Measurements from ENCODE around the gene TUNAR.

TUNAR gene

DNA sequence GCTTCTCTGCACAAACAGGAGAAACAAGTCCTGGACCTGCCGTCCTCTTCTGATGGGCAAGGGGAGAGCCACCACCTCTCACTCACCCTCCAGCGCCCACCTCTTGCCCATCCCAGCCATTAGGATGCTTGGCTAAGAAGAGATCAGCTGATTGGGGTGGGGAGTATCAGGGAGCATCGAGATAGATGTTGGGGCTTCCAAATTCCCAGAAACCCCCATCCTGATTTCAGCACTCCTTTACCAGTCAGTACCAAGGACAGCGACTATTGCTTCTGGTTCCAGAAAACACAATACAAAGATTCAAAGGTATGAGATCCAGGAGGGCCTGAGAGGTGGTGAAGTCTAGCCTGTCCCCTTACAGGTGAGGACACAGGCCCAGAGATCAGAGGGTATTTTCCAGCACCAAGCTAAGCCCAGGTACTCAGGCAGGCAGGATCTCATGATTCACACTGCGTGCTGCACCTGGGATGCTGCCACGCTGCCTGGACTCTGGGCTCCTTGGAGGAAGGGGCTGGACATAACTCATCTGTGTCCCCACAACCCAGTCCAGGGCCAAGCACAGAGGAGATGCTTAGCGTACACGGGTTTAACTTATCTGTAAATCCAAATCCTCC is 76.6 kb downstream of the TUNAR start:
- TF ChIP-seq, protein P1, sequence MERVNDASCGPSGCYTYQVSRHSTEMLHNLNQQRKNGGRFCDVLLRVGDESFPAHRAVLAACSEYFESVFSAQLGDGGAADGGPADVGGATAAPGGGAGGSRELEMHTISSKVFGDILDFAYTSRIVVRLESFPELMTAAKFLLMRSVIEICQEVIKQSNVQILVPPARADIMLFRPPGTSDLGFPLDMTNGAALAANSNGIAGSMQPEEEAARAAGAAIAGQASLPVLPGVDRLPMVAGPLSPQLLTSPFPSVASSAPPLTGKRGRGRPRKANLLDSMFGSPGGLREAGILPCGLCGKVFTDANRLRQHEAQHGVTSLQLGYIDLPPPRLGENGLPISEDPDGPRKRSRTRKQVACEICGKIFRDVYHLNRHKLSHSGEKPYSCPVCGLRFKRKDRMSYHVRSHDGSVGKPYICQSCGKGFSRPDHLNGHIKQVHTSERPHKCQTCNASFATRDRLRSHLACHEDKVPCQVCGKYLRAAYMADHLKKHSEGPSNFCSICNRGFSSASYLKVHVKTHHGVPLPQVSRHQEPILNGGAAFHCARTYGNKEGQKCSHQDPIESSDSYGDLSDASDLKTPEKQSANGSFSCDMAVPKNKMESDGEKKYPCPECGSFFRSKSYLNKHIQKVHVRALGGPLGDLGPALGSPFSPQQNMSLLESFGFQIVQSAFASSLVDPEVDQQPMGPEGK (CRISPR knock-in tag; IDR thresholded peaks at IDR 0.05; ENCODE audit: borderline replicate concordance) = no peak
- TF ChIP-seq BACH2 (CRISPR knock-in tag; IDR thresholded peaks at IDR 0.05; ENCODE audit: borderline replicate concordance) = no peak
- TF ChIP-seq PPARA (CRISPR knock-in tag; IDR thresholded peaks at IDR 0.05; ENCODE audit: borderline replicate concordance) = no peak
- TF ChIP-seq TCF4 (CRISPR knock-in tag; IDR thresholded peaks at IDR 0.05; ENCODE audit: borderline replicate concordance) = no peak
- no peak for TF ChIP-seq ZFP3 (CRISPR knock-in tag; IDR thresholded peaks at IDR 0.05)
- no peak for TF ChIP-seq ZNF8 (CRISPR knock-in tag; IDR thresholded peaks at IDR 0.05)
- no peak for TF ChIP-seq OSR1 (CRISPR knock-in tag; IDR thresholded peaks at IDR 0.05)
- TF ChIP-seq, protein P2, sequence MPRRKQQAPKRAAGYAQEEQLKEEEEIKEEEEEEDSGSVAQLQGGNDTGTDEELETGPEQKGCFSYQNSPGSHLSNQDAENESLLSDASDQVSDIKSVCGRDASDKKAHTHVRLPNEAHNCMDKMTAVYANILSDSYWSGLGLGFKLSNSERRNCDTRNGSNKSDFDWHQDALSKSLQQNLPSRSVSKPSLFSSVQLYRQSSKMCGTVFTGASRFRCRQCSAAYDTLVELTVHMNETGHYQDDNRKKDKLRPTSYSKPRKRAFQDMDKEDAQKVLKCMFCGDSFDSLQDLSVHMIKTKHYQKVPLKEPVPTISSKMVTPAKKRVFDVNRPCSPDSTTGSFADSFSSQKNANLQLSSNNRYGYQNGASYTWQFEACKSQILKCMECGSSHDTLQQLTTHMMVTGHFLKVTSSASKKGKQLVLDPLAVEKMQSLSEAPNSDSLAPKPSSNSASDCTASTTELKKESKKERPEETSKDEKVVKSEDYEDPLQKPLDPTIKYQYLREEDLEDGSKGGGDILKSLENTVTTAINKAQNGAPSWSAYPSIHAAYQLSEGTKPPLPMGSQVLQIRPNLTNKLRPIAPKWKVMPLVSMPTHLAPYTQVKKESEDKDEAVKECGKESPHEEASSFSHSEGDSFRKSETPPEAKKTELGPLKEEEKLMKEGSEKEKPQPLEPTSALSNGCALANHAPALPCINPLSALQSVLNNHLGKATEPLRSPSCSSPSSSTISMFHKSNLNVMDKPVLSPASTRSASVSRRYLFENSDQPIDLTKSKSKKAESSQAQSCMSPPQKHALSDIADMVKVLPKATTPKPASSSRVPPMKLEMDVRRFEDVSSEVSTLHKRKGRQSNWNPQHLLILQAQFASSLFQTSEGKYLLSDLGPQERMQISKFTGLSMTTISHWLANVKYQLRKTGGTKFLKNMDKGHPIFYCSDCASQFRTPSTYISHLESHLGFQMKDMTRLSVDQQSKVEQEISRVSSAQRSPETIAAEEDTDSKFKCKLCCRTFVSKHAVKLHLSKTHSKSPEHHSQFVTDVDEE (CRISPR knock-in tag; IDR thresholded peaks at IDR 0.05) = no peak
- TF ChIP-seq ISL1 (CRISPR knock-in tag; IDR thresholded peaks at IDR 0.05) = no peak
- TF ChIP-seq, protein P3, sequence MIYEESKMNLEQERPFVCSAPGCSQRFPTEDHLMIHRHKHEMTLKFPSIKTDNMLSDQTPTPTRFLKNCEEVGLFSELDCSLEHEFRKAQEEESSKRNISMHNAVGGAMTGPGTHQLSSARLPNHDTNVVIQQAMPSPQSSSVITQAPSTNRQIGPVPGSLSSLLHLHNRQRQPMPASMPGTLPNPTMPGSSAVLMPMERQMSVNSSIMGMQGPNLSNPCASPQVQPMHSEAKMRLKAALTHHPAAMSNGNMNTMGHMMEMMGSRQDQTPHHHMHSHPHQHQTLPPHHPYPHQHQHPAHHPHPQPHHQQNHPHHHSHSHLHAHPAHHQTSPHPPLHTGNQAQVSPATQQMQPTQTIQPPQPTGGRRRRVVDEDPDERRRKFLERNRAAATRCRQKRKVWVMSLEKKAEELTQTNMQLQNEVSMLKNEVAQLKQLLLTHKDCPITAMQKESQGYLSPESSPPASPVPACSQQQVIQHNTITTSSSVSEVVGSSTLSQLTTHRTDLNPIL (CRISPR knock-in tag; IDR thresholded peaks at IDR 0.05; ENCODE audit: low read depth) = no peak
- TF ChIP-seq ZNF70 (CRISPR knock-in tag; IDR thresholded peaks at IDR 0.05) = no peak
- TF ChIP-seq, protein P4, sequence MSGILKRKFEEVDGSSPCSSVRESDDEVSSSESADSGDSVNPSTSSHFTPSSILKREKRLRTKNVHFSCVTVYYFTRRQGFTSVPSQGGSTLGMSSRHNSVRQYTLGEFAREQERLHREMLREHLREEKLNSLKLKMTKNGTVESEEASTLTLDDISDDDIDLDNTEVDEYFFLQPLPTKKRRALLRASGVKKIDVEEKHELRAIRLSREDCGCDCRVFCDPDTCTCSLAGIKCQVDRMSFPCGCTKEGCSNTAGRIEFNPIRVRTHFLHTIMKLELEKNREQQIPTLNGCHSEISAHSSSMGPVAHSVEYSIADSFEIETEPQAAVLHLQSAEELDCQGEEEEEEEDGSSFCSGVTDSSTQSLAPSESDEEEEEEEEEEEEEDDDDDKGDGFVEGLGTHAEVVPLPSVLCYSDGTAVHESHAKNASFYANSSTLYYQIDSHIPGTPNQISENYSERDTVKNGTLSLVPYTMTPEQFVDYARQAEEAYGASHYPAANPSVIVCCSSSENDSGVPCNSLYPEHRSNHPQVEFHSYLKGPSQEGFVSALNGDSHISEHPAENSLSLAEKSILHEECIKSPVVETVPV (CRISPR knock-in tag; IDR thresholded peaks at IDR 0.05) = no peak
- no peak for TF ChIP-seq CSDC2 (CRISPR knock-in tag; IDR thresholded peaks at IDR 0.05)
- ATAC-seq = no peak

DNA sequence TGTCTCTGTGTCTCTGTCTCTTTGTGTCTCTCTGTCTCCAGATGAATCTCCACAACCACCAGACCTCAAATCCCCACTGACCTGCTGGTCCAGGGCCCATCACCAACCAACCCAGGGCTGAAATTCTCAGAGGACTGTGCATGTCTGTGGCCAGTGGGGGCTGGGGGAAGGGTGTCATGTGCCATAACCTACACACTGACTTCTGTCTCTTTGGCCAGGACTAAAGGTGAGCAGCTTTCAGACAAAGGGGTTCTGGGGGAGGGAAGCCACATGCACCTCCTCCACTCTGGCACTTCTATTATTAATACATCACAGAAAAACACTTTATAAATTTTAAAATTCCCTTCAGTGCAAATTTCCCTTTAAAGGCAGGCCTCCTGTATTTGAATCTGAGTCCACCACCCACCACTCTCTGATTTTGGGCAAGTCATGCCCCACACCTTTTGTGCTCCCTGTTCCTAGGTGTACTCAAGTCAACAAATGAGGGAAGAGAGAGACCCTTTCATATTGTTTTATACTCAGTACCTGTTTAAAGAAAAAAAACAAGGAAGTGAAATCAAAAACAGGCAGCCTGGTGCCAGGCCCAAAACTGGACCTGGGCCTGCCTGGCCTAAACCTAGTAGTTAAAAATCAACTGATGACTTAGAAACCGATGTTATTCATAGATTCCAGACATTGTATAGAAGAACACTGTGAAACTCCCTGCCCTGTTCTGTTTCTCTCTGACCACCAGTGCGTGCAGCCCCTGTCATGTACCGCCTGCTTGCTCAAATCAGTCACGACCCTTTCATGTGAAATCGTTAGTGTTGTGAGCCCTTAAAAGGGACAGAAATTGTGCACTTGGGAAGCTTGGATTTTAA is 80.2 kb downstream of the TUNAR start:
- ATAC-seq = no peak
- TF ChIP-seq TOX (CRISPR knock-in tag; IDR thresholded peaks at IDR 0.05; ENCODE audit: borderline replicate concordance) (no peak), CSDC2 (CRISPR knock-in tag; IDR thresholded peaks at IDR 0.05) (no peak), ZFP30 (CRISPR knock-in tag; IDR thresholded peaks at IDR 0.05) (no peak), ZC3H10 (CRISPR knock-in tag; IDR thresholded peaks at IDR 0.05) (no peak), ZNF70 (CRISPR knock-in tag; IDR thresholded peaks at IDR 0.05) (no peak), TCF4 (CRISPR knock-in tag; IDR thresholded peaks at IDR 0.05; ENCODE audit: borderline replicate concordance) (no peak), ARNTL (CRISPR knock-in tag; IDR thresholded peaks at IDR 0.05; ENCODE audit: borderline replicate concordance, low read depth) (no peak), ZFP3 (CRISPR knock-in tag; IDR thresholded peaks at IDR 0.05) (no peak), BACH2 (CRISPR knock-in tag; IDR thresholded peaks at IDR 0.05; ENCODE audit: borderline replicate concordance) (no peak), GLIS3 (CRISPR knock-in tag; IDR thresholded peaks at IDR 0.05) (no peak)
- TF ChIP-seq, protein P5, sequence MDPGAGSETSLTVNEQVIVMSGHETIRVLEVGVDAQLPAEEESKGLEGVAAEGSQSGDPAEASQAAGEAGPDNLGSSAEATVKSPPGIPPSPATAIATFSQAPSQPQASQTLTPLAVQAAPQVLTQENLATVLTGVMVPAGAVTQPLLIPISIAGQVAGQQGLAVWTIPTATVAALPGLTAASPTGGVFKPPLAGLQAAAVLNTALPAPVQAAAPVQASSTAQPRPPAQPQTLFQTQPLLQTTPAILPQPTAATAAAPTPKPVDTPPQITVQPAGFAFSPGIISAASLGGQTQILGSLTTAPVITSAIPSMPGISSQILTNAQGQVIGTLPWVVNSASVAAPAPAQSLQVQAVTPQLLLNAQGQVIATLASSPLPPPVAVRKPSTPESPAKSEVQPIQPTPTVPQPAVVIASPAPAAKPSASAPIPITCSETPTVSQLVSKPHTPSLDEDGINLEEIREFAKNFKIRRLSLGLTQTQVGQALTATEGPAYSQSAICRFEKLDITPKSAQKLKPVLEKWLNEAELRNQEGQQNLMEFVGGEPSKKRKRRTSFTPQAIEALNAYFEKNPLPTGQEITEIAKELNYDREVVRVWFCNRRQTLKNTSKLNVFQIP (CRISPR knock-in tag; IDR thresholded peaks at IDR 0.05; ENCODE audit: borderline replicate concordance, low read depth) = no peak
- TF ChIP-seq, protein P4 (CRISPR knock-in tag; IDR thresholded peaks at IDR 0.05) = no peak
